Spleen (tissue), 11 donors: Measurements from ENCODE around the gene APBB1IP. TPM values are rescaled to one million over a fixed set of nuclear protein-coding genes. Genes with fewer than 3 reads are reported as not detected.
A peak's percentile ranks its signal among the peaks of the same experiment; 100 is the strongest.

ENCODE experiments used
- DNase-seq: peaks from one replicate; pipeline ENCODE4 v3.0.0-alpha.2; 2020
- H3K27ac ChIP-seq, 8 donors: fragments of 200-600 bp; sonication (generic) in 7 of 8; 1 replicate in 4 of 8; 2 replicates in 4 of 8; pipeline versions ENCODE4 v1.5.0 to v1.8.0; 2016 to 2021; ENCODE audit warnings: inconsistent platforms in 4 of 8, mild to moderate bottlenecking in 4 of 8, moderate library complexity in 1 of 8
- H3K27me3 ChIP-seq, 7 donors: fragments of 200-600 bp; sonication (generic) in 6 of 7; replicated peaks in 1 of 7; 1 replicate in 4 of 7; 2 replicates in 3 of 7; pipeline versions ENCODE4 v1.5.0 to v1.8.0; 2016 to 2021; ENCODE audit warnings: inconsistent platforms in 3 of 7, mild to moderate bottlenecking in 1 of 7
- H3K36me3 ChIP-seq, 6 donors: fragments of 200-600 bp; sonication (generic) in 5 of 6; 1 replicate in 4 of 6; 2 replicates in 2 of 6; pipeline versions ENCODE4 v1.5.0 to v1.8.0; 2016 to 2021; ENCODE audit warnings: inconsistent platforms in 2 of 6
- H3K4me1 ChIP-seq, 6 donors: fragments of 200-600 bp; sonication (generic) in 5 of 6; 1 replicate in 3 of 6; 2 replicates in 3 of 6; pipeline versions ENCODE4 v1.5.0 to v1.8.0; 2016 to 2021; ENCODE audit warnings: inconsistent platforms in 3 of 6
- H3K4me3 ChIP-seq, 8 donors: fragments of 200-600 bp; sonication (generic) in 7 of 8; 1 replicate in 4 of 8; 2 replicates in 4 of 8; pipeline versions ENCODE4 v1.5.0 to v1.8.0; 2016 to 2021; ENCODE audit warnings: inconsistent platforms in 4 of 8, mild to moderate bottlenecking in 4 of 8, moderate library complexity in 2 of 8
- H3K9me3 ChIP-seq, 8 donors: fragments of 200-600 bp; sonication (generic) in 7 of 8; 1 replicate in 4 of 8; 2 replicates in 4 of 8; pipeline versions ENCODE4 v1.5.0 to v1.8.0; 2016 to 2021; ENCODE audit warnings: inconsistent platforms in 4 of 8
- POLR2A ChIP-seq, 3 donors: fragments of 450-650 bp; IDR thresholded peaks; one replicate each; pipeline ENCODE4 v1.5.1; 2017; ENCODE audit warnings: antibody characterized with exemption in 3 of 3, mild to moderate bottlenecking in 1 of 3
- POLR2AphosphoS5 ChIP-seq, 3 donors: sonication (generic); formaldehyde crosslinking; IDR thresholded peaks; one replicate each; pipeline ENCODE4 v1.5.1; 2017; ENCODE audit warnings: antibody characterized with exemption in 3 of 3
- WGBS, 5 donors: extraction: QIAGEN DNeasy Blood & Tissue Kit in 3 of 5; methylation state at CpG; one replicate each; pipeline versions ENCODE4 v1.1.5 to v1.1.7; 2013 to 2018; 5-methylcytosine and 5-hydroxymethylcytosine counted together
- intact Hi-C: fragments of 100-400 bp; cut with DNase I; formaldehyde crosslinking; loops from one replicate; pipeline ENCODE4 v1.15.0; 2023; ENCODE audit warnings: low total_unique reads
- polyA plus RNA-seq, 3 donors: library from polyadenylated mRNA; stranded (reverse); fragments of 200-250 nt; gene quantifications; one replicate each; pipeline ENCODE4 v1.2.1, GENCODE V29; 2013
- total RNA-seq, 7 donors: library from RNA; depleted of rRNA in 3 of 7; stranded (reverse); fragments of >200 nt in 3 of 7; fragmentation: NEBNext Ultra II Directional in 4 of 7; extraction: Animal tissue kit (Norgen Biotek cat#: 25700) in 4 of 7; gene quantifications; one replicate each; pipeline versions ENCODE4 v1.1.0 to v1.2.1, GENCODE V29; 2016 to 2021
- TF ChIP-seq, protein P1 (sequence below), 11 experiments: fragments of 200-600 bp in 7 of 11; fragments of 450-650 bp in 4 of 11; sonication (generic) in 4 of 11; IDR thresholded peaks in 8 of 11; conservative IDR thresholded peaks in 3 of 11; 1 replicate in 7 of 11; 2 replicates in 4 of 11; pipeline versions ENCODE4 v1.4.0 to v1.8.0; 2016 to 2021; ENCODE audit warnings: antibody characterized with exemption in 11 of 11, inconsistent platforms in 4 of 11, mild to moderate bottlenecking in 1 of 11
- donor health status: healthy with polysubstance abuse.
- donor health status: DM: no; HTN: no; CAD: no; lungs with moderate emphysema.
- donor health status: DM: no; HTN: no; CAD: no.
- donor health status: Bipolar disorder and iron deficiency.
- donor health status: healthy.
- donor health status: DM: no; HTN: no; CAD: no.
- donor health status: DM: yes; HTN: yes; CAD: no.

The APBB1IP gene
- total and polyA plus RNA-seq, 10 donors: 19.7 to 136 (median 79.2) TPM

DNA sequence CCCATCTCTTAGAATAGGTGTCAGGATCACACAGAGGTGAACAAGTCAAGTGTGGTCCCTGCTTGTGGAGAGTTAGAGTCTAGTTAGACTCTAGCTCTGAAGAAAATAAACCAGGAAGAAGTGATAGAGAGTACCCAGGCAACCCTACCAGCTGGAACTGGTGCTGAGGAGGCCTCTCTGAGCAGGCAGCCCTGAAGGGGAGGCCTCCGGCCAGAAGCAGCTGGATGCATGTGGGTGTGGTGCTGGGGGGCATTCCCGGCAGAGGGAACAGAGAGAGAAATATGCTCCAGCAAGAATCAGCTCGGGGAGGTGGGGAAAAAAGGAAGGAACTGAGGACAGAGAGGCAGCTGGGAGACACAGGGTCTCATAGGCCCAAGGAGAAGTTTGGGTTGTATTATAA is 68.6 kb downstream of the APBB1IP start:
- no peak overlapping the region for H3K4me3 ChIP-seq
- intact Hi-C loops: no loop called here
- H3K27me3 ChIP-seq: no peaks in the 10 kb centered on the region
- peaks cover 0 to 95% (median 44%) of the 10 kb centered on the region in 6 donors for H3K36me3 ChIP-seq
- TF ChIP-seq POLR2AphosphoS5 (IDR thresholded peaks at IDR 0.05) (no peak), POLR2A (IDR thresholded peaks at IDR 0.05) (no peak)
- TF ChIP-seq, protein P1, sequence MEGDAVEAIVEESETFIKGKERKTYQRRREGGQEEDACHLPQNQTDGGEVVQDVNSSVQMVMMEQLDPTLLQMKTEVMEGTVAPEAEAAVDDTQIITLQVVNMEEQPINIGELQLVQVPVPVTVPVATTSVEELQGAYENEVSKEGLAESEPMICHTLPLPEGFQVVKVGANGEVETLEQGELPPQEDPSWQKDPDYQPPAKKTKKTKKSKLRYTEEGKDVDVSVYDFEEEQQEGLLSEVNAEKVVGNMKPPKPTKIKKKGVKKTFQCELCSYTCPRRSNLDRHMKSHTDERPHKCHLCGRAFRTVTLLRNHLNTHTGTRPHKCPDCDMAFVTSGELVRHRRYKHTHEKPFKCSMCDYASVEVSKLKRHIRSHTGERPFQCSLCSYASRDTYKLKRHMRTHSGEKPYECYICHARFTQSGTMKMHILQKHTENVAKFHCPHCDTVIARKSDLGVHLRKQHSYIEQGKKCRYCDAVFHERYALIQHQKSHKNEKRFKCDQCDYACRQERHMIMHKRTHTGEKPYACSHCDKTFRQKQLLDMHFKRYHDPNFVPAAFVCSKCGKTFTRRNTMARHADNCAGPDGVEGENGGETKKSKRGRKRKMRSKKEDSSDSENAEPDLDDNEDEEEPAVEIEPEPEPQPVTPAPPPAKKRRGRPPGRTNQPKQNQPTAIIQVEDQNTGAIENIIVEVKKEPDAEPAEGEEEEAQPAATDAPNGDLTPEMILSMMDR (IDR thresholded peaks at IDR 0.05 in 8 of 11, conservative IDR thresholded peaks at IDR 0.05 in 3 of 11): no peak
- H3K4me1 ChIP-seq: peaks cover 0 to 46% (median 3%) of the 10 kb centered on the region in 6 donors
- 68 to 81% (median 75%) methylated on average over 3 of the region's 3 CpGs for WGBS, 5 donors
- no peak for DNase-seq
- peak overlapping the region in 4 of 8 donors; percentile 15 to 53 (median 33) for H3K27ac ChIP-seq
- H3K9me3 ChIP-seq: no peaks in the 10 kb centered on the region

GRCh38 chr10:26507441-26507840 is 69.3 kb downstream of the APBB1IP start:
- Histone ChIP-seq H3K27ac (peak overlapping the region in 4 of 8 donors; percentile 15 to 53 (median 33)), H3K4me1 (peaks cover 0 to 42% (median 3%) of the 10 kb centered on the region in 6 donors), H3K27me3 (no peaks in the 10 kb centered on the region), H3K36me3 (peaks cover 0 to 95% (median 47%) of the 10 kb centered on the region in 6 donors), H3K9me3 (peaks cover 0 to 3% (median under 1%) of the 10 kb centered on the region in 8 donors), H3K4me3 (no peak overlapping the region)
- TF ChIP-seq, protein P1 (IDR thresholded peaks at IDR 0.05 in 8 of 11, conservative IDR thresholded peaks at IDR 0.05 in 3 of 11): no peak
- TF ChIP-seq POLR2AphosphoS5 (IDR thresholded peaks at IDR 0.05): no peak
- no peak for TF ChIP-seq POLR2A (IDR thresholded peaks at IDR 0.05)
- intact Hi-C loops: no loop called here
- no peak for DNase-seq

- Histone ChIP-seq H3K9me3 (peaks cover 0 to 8% (median 6%) of the 10 kb centered on the region in 8 donors), H3K27ac (peak overlapping the region in 2 of 8 donors; percentile 26 to 40), H3K4me1 (peaks cover 0 to 36% (median 2%) of the 10 kb centered on the region in 6 donors), H3K4me3 (no peak overlapping the region), H3K27me3 (no peaks in the 10 kb centered on the region), H3K36me3 (peaks cover 0 to 95% (median 50%) of the 10 kb centered on the region in 6 donors)
- TF ChIP-seq POLR2A (IDR thresholded peaks at IDR 0.05) (no peak), POLR2AphosphoS5 (IDR thresholded peaks at IDR 0.05) (no peak)
- TF ChIP-seq, protein P1 (IDR thresholded peaks at IDR 0.05 in 8 of 11, conservative IDR thresholded peaks at IDR 0.05 in 3 of 11): no peak
- DNase-seq: no peak
- 76 to 92% (median 90%) methylated on average over 4 of the region's 4 CpGs for WGBS, 5 donors
- intact Hi-C loops: no loop called here
Observed at GRCh38 chr10:26508016-26508415, 69.9 kb downstream of the APBB1IP start.

DNA sequence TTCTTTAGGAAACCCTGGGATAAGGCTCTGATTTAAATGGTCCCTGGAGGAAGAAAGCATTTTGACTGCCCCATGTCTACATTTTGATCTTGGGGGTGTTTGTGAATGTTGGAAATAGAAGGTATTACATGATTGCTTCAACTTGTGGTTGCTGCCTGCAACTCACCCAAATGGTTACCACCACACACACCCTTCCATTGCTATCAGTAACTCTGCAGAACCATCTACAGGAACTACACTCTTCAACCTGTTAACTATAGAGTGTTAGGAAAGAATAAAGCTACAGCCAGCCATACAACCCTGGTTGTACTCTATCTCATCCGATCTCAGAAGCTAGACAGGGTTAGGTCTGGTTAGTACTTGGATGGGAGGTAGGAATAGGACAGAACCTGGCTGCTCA is 71.2 kb downstream of the APBB1IP start:
- Histone ChIP-seq H3K9me3 (peaks cover 0 to 12% (median 7%) of the 10 kb centered on the region in 8 donors), H3K27me3 (no peaks in the 10 kb centered on the region), H3K36me3 (peaks cover 0 to 95% (median 54%) of the 10 kb centered on the region in 6 donors), H3K27ac (peak overlapping the region in 2 of 8 donors; percentile 4 to 30), H3K4me3 (no peak overlapping the region), H3K4me1 (peaks cover 0 to 25% (median 0%) of the 10 kb centered on the region in 6 donors)
- no peak for DNase-seq
- WGBS, 5 donors: 87 to 97% (median 92%) methylated on average over 1 of the region's 1 CpG
- peak in 1 of 3 donors; percentile 7 for TF ChIP-seq POLR2AphosphoS5 (IDR thresholded peaks at IDR 0.05)
- TF ChIP-seq, protein P1 (IDR thresholded peaks at IDR 0.05 in 8 of 11, conservative IDR thresholded peaks at IDR 0.05 in 3 of 11): no peak
- intact Hi-C loops: no loop called here
